Suppressor macrophage (primary cell): ENCODE results near the gene POU4F3.
"Not testable (repeated sequence)": the region's sequence is repeated elsewhere in the genome, so short reads cannot be mapped to it uniquely, and the experiment has no call there.

ENCODE experiments used
- DNase-seq, 4 experiments: peaks; one replicate each; pipeline ENCODE4 v3.0.0-alpha.2; 2020 to 2022
- total RNA-seq, 17 experiments: gene quantifications; one replicate each; lab custom pipeline; 2026; ENCODE audit warnings: mixed read lengths in 6 of 17, inconsistent platforms in 3 of 17; lab: John Stamatoyannopoulos, UW

The POU4F3 gene, protein sequence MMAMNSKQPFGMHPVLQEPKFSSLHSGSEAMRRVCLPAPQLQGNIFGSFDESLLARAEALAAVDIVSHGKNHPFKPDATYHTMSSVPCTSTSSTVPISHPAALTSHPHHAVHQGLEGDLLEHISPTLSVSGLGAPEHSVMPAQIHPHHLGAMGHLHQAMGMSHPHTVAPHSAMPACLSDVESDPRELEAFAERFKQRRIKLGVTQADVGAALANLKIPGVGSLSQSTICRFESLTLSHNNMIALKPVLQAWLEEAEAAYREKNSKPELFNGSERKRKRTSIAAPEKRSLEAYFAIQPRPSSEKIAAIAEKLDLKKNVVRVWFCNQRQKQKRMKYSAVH
- 0 to 0.77 (median 0) reads per million in 17 experiments for total RNA-seq

DNA sequence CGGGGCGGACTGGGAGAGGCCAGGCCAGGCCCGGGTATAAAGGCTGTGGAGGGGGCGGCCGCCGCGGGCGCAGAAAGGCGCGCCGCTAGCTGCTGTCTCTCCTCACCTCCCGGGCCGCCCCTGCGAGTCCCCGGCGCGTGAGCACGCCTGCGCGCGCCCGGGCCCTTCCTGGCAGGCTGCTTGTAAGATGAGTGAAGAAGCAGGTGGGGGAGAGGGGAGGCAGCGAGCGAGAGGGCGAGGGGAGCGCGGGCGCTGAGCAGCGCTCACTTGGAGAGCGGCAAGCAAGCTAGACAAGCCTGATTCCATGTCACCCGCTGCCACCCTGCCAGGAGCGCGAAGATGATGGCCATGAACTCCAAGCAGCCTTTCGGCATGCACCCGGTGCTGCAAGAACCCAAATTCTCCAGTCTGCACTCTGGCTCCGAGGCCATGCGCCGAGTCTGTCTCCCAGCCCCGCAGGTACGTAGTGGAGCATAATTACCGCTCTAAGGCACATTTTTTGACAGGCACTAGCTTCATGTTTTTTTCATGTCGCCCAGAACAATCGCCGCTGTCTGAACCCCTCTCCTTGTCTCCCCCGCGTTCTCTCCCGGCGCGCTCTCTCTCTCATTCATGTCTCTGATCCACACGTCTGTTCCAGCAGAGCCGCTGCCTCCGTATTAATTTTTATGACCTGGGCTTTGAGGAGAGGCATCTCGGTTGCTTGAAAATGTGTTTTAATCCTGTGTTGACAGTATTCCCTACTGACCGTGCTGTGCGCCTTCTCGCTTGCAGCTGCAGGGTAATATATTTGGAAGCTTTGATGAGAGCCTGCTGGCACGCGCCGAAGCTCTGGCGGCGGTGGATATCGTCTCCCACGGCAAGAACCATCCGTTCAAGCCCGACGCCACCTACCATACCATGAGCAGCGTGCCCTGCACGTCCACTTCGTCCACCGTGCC lies at the start of gene POU4F3:
POU4F3 (plus strand) TSS at position 66 of the 941 bp plus-strand sequence; CDS start at position 340, 274 bp downstream.
- DNase-seq, result no peak

DNA sequence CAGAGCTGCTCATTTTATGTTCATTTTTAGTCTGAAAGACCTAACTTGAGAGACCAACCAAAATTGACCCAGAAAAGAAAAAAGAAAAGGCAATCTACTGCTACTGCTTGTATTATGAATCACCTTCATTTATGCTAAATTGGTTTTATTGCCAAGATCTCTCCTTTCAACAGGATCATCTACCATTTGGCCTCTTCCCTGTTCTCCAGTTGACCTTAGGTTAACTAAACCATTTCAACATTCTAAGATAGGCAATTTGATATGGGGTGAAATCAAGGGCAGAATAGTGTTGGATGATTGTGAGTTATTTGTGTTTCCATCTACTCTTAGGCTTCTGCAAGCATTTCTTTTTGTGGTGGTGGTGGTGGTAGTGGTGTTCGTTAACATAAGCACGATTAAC lies 48.3 kb upstream of the POU4F3 start:
- DNase-seq, result no peak

- peak; percentile 54 to 76 (median 64) for DNase-seq
Observed at GRCh38 chr5:146291421-146292074, 47.1 kb upstream of the POU4F3 start.

DNA sequence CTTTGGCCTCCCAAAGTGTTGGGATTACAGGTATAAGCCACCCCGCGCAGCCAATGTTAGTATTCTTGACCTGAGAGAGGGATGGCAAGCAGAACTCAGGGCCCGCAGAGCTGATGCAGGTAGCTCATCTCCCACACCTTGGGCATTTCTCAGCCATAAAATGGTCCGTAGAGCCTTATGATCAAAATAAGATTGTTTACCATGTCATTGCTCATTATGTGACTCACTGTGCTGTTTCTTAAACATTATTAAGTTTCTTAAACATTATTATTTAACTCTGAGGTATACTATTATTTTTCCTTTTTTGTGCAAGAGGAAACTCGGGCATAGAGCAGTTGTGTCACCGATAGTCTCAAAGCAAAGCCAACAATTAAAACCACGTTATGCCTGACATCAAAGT lies 42.4 kb upstream of the POU4F3 start:
- DNase-seq, result no peak

GRCh38 chr5:146298920-146299319 lies 39.7 kb upstream of the POU4F3 start:
- not testable (repeated sequence) for DNase-seq

DNA sequence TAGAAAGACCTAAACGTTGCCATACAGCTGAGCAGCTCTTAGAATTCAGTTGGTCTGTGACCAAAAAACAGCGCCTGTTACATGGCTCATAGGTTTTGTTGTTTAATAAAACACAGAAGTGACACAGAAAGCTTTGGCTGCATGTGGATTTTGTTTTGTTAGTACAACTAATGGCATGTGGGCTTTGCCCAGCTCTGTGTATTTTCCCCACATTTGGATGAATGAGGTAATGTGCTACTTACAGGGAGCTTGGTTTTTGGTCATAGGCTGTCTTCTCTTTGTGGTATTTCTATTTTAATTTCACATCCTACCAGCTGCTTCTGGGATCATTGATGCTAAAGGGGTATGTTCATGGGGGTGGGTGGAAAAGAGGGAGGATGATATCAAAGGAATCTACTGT lies 37.0 kb upstream of the POU4F3 start:
- DNase-seq, result no peak

- no peak for DNase-seq
Observed at GRCh38 chr5:146302406-146302805, 36.2 kb upstream of the POU4F3 start.

DNA sequence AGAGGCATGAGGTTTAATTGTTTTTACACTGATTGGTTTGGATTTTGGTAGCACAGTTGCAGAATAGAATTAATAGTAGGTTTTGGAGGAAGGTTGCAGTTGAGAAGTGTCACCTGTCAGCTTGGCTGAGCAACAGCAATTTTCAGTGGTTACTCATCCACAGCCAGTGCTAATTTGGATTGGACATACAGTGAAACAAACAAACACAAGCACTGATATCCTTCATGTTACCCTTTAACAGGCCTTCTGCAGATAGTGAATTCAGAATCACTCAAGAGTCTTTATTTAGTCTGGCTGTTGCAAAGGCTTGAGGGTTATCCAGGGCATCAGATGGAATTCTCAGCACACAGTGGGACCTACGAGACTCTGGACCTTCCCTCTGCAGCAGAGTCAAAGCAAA lies 31.8 kb upstream of the POU4F3 start:
- no peak for DNase-seq

DNA sequence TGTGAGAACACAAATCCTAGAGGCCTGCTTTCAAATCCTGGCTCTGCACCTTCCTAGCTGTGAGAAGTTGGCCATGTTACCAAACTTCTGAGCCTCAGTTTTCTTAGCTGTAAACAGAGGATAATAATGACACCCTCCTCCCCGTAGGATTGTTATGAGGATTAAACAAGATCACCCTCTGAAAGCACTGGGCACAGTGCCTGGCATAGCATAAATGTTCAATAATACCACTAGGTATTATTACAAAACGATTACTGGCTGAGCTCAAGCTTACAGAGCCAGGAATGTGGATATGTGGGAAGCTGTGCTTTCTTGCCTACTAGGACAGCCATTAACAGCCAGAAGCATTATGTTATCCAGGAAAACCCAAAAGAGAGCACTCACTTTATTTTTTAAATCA lies 30.8 kb upstream of the POU4F3 start:
- no peak for DNase-seq

GRCh38 chr5:146310540-146310939 lies 28.1 kb upstream of the POU4F3 start:
- DNase-seq, result no peak

DNA sequence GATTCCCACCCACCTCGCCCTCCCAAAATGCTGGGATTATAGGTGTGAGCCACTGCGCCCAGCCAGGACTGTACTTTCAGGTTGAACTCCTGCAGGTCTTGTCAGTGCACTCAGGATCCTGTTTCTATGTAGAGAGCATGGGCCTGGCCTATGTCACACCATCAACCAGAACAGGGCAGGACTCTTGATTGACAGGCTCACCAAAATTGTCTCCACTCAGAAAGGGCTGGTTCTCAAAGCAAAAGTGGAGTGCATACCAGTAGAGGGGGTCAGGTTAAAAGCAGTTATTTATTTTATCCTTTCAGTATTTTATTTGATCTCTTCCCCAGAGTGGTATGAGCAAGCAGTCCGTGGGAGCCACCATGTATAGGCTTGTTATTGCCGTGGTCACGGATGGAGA lies 27.4 kb upstream of the POU4F3 start:
- no peak for DNase-seq

DNA sequence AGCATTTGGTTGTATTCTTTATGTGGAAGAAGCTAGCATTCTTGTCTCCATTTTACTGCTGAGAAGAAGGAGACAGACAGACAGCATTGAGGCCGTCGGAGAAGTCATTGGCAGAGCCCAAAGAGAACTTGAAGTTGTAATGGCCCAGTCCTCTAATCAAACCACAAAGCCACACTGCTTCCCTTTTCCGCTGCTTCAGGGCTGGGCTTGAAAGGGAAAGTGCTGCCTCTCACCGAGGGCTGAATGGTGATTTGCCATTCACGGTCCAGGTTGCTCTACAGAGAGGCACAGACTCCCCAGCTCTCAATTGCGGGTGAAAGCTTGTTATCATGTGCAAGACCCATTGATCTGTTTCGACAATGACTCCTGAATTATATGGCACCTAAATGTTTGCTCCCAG lies 25.6 kb upstream of the POU4F3 start:
- peak; percentile 56 to 77 (median 70) for DNase-seq

GRCh38 chr5:146321571-146321970 lies 17.1 kb upstream of the POU4F3 start:
- DNase-seq, result no peak

GRCh38 chr5:146327257-146327870 lies 11.3 kb upstream of the POU4F3 start:
- no peak for DNase-seq

DNA sequence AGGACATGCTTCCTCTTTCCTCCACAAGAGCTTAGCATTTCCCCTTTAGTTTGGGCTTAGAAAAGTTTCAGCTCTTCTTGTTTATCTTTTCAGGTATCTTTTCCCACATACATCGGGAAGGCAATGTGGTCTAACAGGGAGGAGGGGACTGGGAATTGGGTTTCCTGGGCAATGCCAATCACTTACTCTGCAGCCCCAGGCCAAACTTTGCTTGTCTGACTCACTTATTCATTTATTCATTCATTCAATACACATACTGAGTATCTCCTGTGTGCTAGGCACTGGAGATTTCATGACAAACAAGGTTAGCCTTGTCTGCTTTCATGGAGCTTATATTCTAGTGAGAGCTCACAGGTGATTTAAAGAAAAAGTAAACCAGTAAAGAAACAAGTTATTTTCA lies 10.7 kb upstream of the POU4F3 start:
- DNase-seq, result no peak

GRCh38 chr5:146329697-146330096 lies 8.9 kb upstream of the POU4F3 start:
- DNase-seq, result no peak

GRCh38 chr5:146331423-146331822 lies 7.2 kb upstream of the POU4F3 start:
- no peak for DNase-seq

DNA sequence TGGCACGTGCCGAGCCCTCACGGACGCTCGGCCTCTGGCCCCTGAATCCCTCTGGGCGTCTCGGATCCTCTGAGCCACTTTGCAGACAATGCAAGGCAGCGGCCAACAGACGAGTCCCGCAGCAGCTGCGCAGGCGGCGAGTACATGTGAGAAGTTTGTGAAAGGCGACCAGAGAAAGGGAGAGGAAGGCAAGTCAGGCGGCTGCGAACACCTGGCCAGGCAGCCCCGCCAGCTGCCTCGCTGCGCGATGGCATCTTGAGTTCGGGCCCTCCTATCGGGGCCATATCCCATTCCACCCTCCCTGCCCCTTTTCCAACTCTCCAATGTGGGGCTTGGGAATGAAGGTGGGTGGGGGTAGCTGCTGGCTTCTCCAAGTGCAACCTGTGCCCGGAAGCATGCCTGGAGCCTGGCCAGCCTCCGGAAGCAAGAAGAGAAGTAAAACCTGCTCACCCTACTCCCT lies 4.5 kb upstream of the POU4F3 start:
- no peak for DNase-seq

DNA sequence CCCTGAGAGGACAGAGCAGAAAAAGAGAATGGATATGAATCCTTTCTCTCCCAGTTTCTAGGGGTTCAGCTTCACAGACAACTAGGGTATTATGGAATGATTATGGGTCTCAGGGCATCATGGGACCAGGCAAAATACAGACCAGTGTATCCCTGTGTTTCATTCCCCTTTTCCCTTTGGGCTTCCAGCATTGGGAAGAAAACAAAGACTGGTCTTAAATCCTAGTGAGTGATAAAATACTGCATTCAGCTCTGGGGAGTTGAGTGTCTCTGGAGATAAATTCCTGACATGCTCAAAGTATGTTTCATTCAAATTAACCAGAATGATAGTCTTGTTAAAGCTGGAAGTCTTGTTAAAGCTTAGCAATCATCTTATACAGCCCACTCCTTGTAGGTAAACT lies 2.4 kb upstream of the POU4F3 start:
- no peak for DNase-seq

- no peak for DNase-seq
Observed at GRCh38 chr5:146337264-146337904, 1.3 kb upstream of the POU4F3 start.

DNA sequence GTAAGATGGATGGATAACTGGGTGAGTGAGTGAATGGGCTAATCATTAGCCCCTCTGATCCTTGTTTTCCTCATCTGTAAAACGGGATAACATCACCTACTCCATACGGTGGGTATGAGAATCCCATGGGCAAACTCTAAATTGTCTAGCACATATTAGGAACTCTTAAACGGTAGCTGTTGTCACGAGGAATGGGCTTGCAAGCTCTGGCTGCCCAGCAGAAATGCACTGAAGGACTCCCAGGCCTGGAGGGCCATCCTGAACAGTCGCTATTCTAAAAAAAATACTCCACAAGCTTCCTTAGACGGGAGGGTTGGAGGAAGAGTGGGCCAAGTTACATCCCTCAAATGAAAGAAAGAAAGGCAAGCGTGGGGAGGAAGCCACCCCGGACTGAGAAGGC lies 711 bp upstream of the POU4F3 start:
- DNase-seq, result no peak

DNA sequence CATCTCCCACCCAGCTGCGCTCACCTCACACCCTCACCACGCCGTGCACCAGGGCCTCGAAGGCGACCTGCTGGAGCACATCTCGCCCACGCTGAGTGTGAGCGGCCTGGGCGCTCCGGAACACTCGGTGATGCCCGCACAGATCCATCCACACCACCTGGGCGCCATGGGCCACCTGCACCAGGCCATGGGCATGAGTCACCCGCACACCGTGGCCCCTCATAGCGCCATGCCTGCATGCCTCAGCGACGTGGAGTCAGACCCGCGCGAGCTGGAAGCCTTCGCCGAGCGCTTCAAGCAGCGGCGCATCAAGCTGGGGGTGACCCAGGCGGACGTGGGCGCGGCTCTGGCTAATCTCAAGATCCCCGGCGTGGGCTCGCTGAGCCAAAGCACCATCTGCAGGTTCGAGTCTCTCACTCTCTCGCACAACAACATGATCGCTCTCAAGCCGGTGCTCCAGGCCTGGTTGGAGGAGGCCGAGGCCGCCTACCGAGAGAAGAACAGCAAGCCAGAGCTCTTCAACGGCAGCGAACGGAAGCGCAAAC lies 1.1 kb downstream of the POU4F3 start:
- no peak for DNase-seq
